HepG2 (cell line): Measurements from ENCODE around the gene PLD3. TPM values are rescaled to one million over a fixed set of nuclear protein-coding genes. Genes with fewer than 3 reads are reported as not detected.

Source experiments
- ATAC-seq: fragments of 200-7000 bp; cut with Tn5 transposase; 3 replicates; pipeline ENCODE4 v1.9.1; 2020; ENCODE audit warnings: mild to moderate bottlenecking, moderate library complexity
- BruUV-seq: library from RNA; stranded (reverse); fragments of 400-500 nt; replicated peaks from 2 replicates; lab custom pipeline; 2021; lab: Mats Ljungman, UMichigan
- CTCF ChIA-PET: fragments of 300-600 bp; formaldehyde crosslinking; extraction: SDS; loops from one replicate; lab custom pipeline; 2021; ENCODE audit warnings: low total read pairs, inconsistent platforms, low intra/inter-chr PET ratio; lab: Yijun Ruan, JAX
- POLR2A ChIA-PET: fragments of 350-600 bp; sonication (Branson Sonifier 250); formaldehyde crosslinking; loops from one replicate; lab custom pipeline; 2020; ENCODE audit warnings: antibody characterized with exemption, inconsistent platforms; lab: Yijun Ruan, JAX
- DNase-seq: peaks from one replicate; pipeline ENCODE4 v3.0.0-alpha.2; 2015; ENCODE audit warnings: low spot score
- FAIRE-seq: peaks from 3 replicates; lab custom pipeline; 2011; peaks lifted over from hg19 to GRCh38; lab: Jason Lieb, UNC
- H2AFZ ChIP-seq: one replicate; pipeline ENCODE4 v1.6.1; 2011; ENCODE audit warnings: low read length, inconsistent platforms
- H3K27ac ChIP-seq: fragments of 300-600 bp; 3 replicates; pipeline ENCODE4 v1.8.0; 2011; ENCODE audit warnings: mixed run types, mild to moderate bottlenecking, mixed read lengths, low read length, inconsistent platforms; ENCODE audit not compliant: insufficient read depth; ENCODE audit errors: extremely low read length
- H3K27me3 ChIP-seq, 2 experiments: fragments of 200-600 bp in 1 of 2; 2 replicates in 1 of 2; 3 replicates in 1 of 2; pipeline versions ENCODE4 v1.6.0 to v1.8.0; 2011; ENCODE audit warnings: low read length in 2 of 2, mild to moderate bottlenecking in 2 of 2, moderate library complexity in 2 of 2, inconsistent platforms in 1 of 2; ENCODE audit not compliant: insufficient read depth in 2 of 2, control insufficient read depth in 1 of 2
- H3K36me3 ChIP-seq, 2 experiments: fragments of 200-600 bp in 1 of 2; replicated peaks in 1 of 2; 2 replicates in 1 of 2; 3 replicates in 1 of 2; pipeline versions ENCODE4 v1.5.1 to v1.8.0; 2011; ENCODE audit warnings: low read length in 2 of 2, inconsistent platforms in 1 of 2; ENCODE audit not compliant: insufficient read depth in 2 of 2, control insufficient read depth in 1 of 2
- H3K4me1 ChIP-seq: 2 replicates; pipeline ENCODE4 v1.5.1; 2012; ENCODE audit warnings: low read length, inconsistent platforms; ENCODE audit not compliant: insufficient read depth
- H3K4me2 ChIP-seq: 2 replicates; pipeline ENCODE4 v1.6.0; 2011; ENCODE audit warnings: low read depth, low read length, inconsistent platforms
- H3K4me3 ChIP-seq, 3 experiments: fragments of 200-600 bp in 1 of 3; sonication (generic), shearing (Covaris generic) in 1 of 3; replicated peaks in 1 of 3; 2 replicates each; pipeline ENCODE4 v1.5.1; 2011 to 2016; ENCODE audit warnings: low read length in 3 of 3, inconsistent platforms in 2 of 3, low read depth in 2 of 3, mild to moderate bottlenecking in 2 of 3, control low read depth in 1 of 3, mixed read lengths in 1 of 3; ENCODE audit not compliant: insufficient read depth in 1 of 3
- H3K79me2 ChIP-seq: one replicate; pipeline ENCODE4 v1.6.1; 2011; ENCODE audit warnings: low read length, inconsistent platforms; ENCODE audit not compliant: insufficient read depth
- H3K9ac ChIP-seq: 2 replicates; pipeline ENCODE4 v1.6.0; 2011; ENCODE audit warnings: mild to moderate bottlenecking, low read depth, low read length, inconsistent platforms; ENCODE audit not compliant: insufficient read depth
- H3K9me3 ChIP-seq: 2 replicates; pipeline ENCODE4 v1.5.1; 2012; ENCODE audit warnings: mild to moderate bottlenecking, low read length
- H4K20me1 ChIP-seq: 2 replicates; pipeline ENCODE4 v1.6.0; 2011; ENCODE audit warnings: inconsistent platforms, mild to moderate bottlenecking, low read length, moderate library complexity; ENCODE audit not compliant: insufficient read depth
- BHLHE40 ChIP-seq: IDR thresholded peaks from 2 replicates; pipeline ENCODE4 v1.6.1; 2011; ENCODE audit warnings: low read length, improper control_type of control experiment
- CREB1 ChIP-seq, 2 experiments: fragments of 450-650 bp in 1 of 2; IDR thresholded peaks; 2 replicates each; pipeline ENCODE4 v1.6.1; 2016 to 2017; ENCODE audit warnings: control low read depth in 1 of 2, mild to moderate bottlenecking in 1 of 2, missing compliant biosample characterization in 1 of 2, missing genetic modification characterization in 1 of 2
- HOXA5 ChIP-seq: sonication (generic); formaldehyde crosslinking; IDR thresholded peaks from 2 replicates; pipeline ENCODE4 v1.4.0; 2020; ENCODE audit warnings: missing genetic modification reagents
- KDM5B ChIP-seq: sonication (generic); formaldehyde crosslinking; IDR thresholded peaks from 2 replicates; pipeline ENCODE4 v1.4.0; 2020; ENCODE audit warnings: missing genetic modification reagents, mild to moderate bottlenecking, borderline replicate concordance
- MYC ChIP-seq: sonication (generic); formaldehyde crosslinking; IDR thresholded peaks from 2 replicates; pipeline ENCODE4 v1.9.0; 2021; ENCODE audit warnings: missing genetic modification reagents, borderline replicate concordance
- RNF219 ChIP-seq: sonication (generic); formaldehyde crosslinking; IDR thresholded peaks from 2 replicates; pipeline ENCODE4 v1.5.0; 2020; ENCODE audit warnings: mild to moderate bottlenecking, missing genetic modification reagents
- SATB2 ChIP-seq: sonication (generic); formaldehyde crosslinking; IDR thresholded peaks from 2 replicates; pipeline ENCODE4 v1.5.0; 2020; ENCODE audit warnings: missing genetic modification reagents
- U2AF1 ChIP-seq: fragments of 200-400 bp; formaldehyde crosslinking; optimal IDR thresholded peaks from 2 replicates; pipeline ENCODE3; 2017; ENCODE audit warnings: mild to moderate bottlenecking, low read depth, low read length
- ZHX2 ChIP-seq, 2 experiments: sonication (generic) in 1 of 2; formaldehyde crosslinking in 1 of 2; IDR thresholded peaks; 2 replicates each; pipeline versions ENCODE4 v1.6.1 to v1.9.0; 2014 to 2022; ENCODE audit warnings: antibody characterized with exemption in 1 of 2, borderline replicate concordance in 1 of 2, inconsistent platforms in 1 of 2, low read depth in 1 of 2, missing genetic modification reagents in 1 of 2
- ZNF441 ChIP-seq: sonication (generic); formaldehyde crosslinking; IDR thresholded peaks from 2 replicates; pipeline ENCODE4 v1.7.0; 2021; ENCODE audit warnings: missing genetic modification reagents, borderline replicate concordance
- ZNF724P ChIP-seq: sonication (generic); formaldehyde crosslinking; IDR thresholded peaks from 2 replicates; pipeline ENCODE4 v1.8.0; 2022; ENCODE audit warnings: missing genetic modification reagents, borderline replicate concordance
- WGBS: methylation state at CpG from one replicate; pipeline ENCODE4 v1.1.6; 2017; ENCODE audit warnings: low lambda C conversion rate; 5-methylcytosine and 5-hydroxymethylcytosine counted together
- in situ Hi-C: cut with HindIII; loops from 2 replicates; pipeline ENCODE4 v1.10.0; 2017; ENCODE audit warnings: low pct_unique_long_range_greater_than_20kb; ENCODE audit not compliant: extremely low pct_ligation_motif_present
- intact Hi-C: fragments of 100-400 bp; cut with micrococcal nuclease; formaldehyde crosslinking; loops from one replicate; pipeline ENCODE4 v1.10.0; 2022; ENCODE audit not compliant: unreplicated experiment
- polyA plus RNA-seq, 8 experiments: library from polyadenylated mRNA; depleted of rRNA in 3 of 8; stranded (reverse) in 7 of 8; unstranded in 1 of 8; fragments of >200 nt; fragmentation: Illumina TruSeq in 4 of 8; extraction: Trizol in 4 of 8; gene quantifications; 2 replicates each; pipeline versions ENCODE4 v1.2.1 to v1.2.3, GENCODE V29; 2011 to 2016; ENCODE audit warnings: low read depth in 4 of 8, missing spikeins in 1 of 8, mixed read lengths in 1 of 8; ENCODE audit not compliant: insufficient read depth in 1 of 8
- total RNA-seq, 5 experiments: library from RNA; depleted of rRNA; stranded (reverse); fragments of >200 nt; fragmentation: Illumina TruSeq; extraction: Trizol; gene quantifications; 2 replicates each; pipeline ENCODE4 v1.2.3, GENCODE V29; 2016; ENCODE audit warnings: low read depth in 1 of 5
- TF ChIP-seq, protein P1 (sequence below): sonication (generic); formaldehyde crosslinking; IDR thresholded peaks from 2 replicates; pipeline ENCODE4 v1.5.1; 2020; ENCODE audit warnings: missing genetic modification reagents, mild to moderate bottlenecking, borderline replicate concordance

Gene PLD3
- total and polyA plus RNA-seq, 2 of the 13 experiments (the other 11 are each of a cell fraction or from before 2014, with no cell fraction given): 45.7 to 164 TPM

GRCh38 chr19:40379446-40380198 lies 31.1 kb downstream of the PLD3 start:
- no peak overlapping the region for H3K9ac ChIP-seq
- H3K36me3 ChIP-seq: no peaks in the 10 kb centered on the region; a peak in 1 of 5 replicates
- ChIA-PET POLR2A (no interaction called here), CTCF (no interaction called here)
- DNase-seq (no peak), ATAC-seq (no peak), FAIRE-seq (no peak)
- H3K27ac ChIP-seq: no peak overlapping the region
- no TSS peak for BruUV-seq
- intact Hi-C loops: no loop called here
- H3K4me2 ChIP-seq: no peak overlapping the region
- H3K4me3 ChIP-seq: no peak overlapping the region
- no peaks in the 10 kb centered on the region for H3K79me2 ChIP-seq
- H4K20me1 ChIP-seq: no peaks in the 10 kb centered on the region
- no peaks in the 10 kb centered on the region for H3K9me3 ChIP-seq
- no peaks in the 10 kb centered on the region for H3K27me3 ChIP-seq
- in situ Hi-C loops: no loop called here
- peaks cover 2% of the 10 kb centered on the region; the same call in 1 of the 2 replicates for H3K4me1 ChIP-seq
- WGBS: 58% methylated on average over 3 of the region's 11 CpGs
- H2AFZ ChIP-seq: no peak overlapping the region
- TF ChIP-seq SATB2 (CRISPR knock-in tag): no peak
- no peak for TF ChIP-seq U2AF1
- no peak for TF ChIP-seq MYC
- TF ChIP-seq ZNF441 (CRISPR knock-in tag): no peak
- no peak for TF ChIP-seq CREB1 (IDR thresholded peaks at IDR 0.05)
- no peak for TF ChIP-seq CREB1 (CRISPR knock-in tag; IDR thresholded peaks at IDR 0.05)
- TF ChIP-seq KDM5B (CRISPR knock-in tag): no peak
- TF ChIP-seq ZHX2 (IDR thresholded peaks at IDR 0.05; ENCODE audit: low read depth): no peak
- TF ChIP-seq ZHX2 (CRISPR knock-in tag; IDR thresholded peaks at IDR 0.05; ENCODE audit: borderline replicate concordance): no peak
- no peak for TF ChIP-seq HOXA5 (CRISPR knock-in tag)
- no peak for TF ChIP-seq BHLHE40
- TF ChIP-seq RNF219 (CRISPR knock-in tag): no peak
- TF ChIP-seq, protein P1, sequence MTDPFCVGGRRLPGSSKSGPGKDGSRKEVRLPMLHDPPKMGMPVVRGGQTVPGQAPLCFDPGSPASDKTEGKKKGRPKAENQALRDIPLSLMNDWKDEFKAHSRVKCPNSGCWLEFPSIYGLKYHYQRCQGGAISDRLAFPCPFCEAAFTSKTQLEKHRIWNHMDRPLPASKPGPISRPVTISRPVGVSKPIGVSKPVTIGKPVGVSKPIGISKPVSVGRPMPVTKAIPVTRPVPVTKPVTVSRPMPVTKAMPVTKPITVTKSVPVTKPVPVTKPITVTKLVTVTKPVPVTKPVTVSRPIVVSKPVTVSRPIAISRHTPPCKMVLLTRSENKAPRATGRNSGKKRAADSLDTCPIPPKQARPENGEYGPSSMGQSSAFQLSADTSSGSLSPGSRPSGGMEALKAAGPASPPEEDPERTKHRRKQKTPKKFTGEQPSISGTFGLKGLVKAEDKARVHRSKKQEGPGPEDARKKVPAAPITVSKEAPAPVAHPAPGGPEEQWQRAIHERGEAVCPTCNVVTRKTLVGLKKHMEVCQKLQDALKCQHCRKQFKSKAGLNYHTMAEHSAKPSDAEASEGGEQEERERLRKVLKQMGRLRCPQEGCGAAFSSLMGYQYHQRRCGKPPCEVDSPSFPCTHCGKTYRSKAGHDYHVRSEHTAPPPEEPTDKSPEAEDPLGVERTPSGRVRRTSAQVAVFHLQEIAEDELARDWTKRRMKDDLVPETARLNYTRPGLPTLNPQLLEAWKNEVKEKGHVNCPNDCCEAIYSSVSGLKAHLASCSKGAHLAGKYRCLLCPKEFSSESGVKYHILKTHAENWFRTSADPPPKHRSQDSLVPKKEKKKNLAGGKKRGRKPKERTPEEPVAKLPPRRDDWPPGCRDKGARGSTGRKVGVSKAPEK: no peak
- no peak for TF ChIP-seq ZNF724P (CRISPR knock-in tag)
